Left renal pelvis (tissue), 4 donors: Measurements from ENCODE around the gene FLCN. TPM values are rescaled to one million over a fixed set of nuclear protein-coding genes. Genes with fewer than 3 reads are reported as not detected.

Source experiments
- DNase-seq, 4 donors: peaks; one replicate each; pipeline ENCODE4 v3.0.0-alpha.2; 2013; ENCODE audit warnings: low read depth in 4 of 4, low spot score in 3 of 4
- polyA plus RNA-seq, 4 donors: library from polyadenylated mRNA; unstranded; fragments of 120-200 nt; gene quantifications; one replicate each; pipeline ENCODE4 v1.2.1, GENCODE V29; 2013; ENCODE audit not compliant: insufficient read length in 4 of 4

FLCN gene
- polyA plus RNA-seq, 4 donors: 16.2 to 53.8 (median 31.8) TPM

- no peak for DNase-seq
Measured at GRCh38 chr17:17239832-17240231, 2.9 kb upstream of the FLCN start.

GRCh38 chr17:17236295-17237025 is 508 bp downstream of the FLCN start:
- peak in 1 of 4 donors; percentile 3 for DNase-seq

GRCh38 chr17:17235212-17236174 is 1.5 kb downstream of the FLCN start:
- DNase-seq: no peak

- DNase-seq: no peak
Measured at GRCh38 chr17:17232303-17232621, 4.7 kb downstream of the FLCN start.

- no peak for DNase-seq
Measured at GRCh38 chr17:17231621-17232302, 5.2 kb downstream of the FLCN start.

GRCh38 chr17:17229416-17230384 is 7.3 kb downstream of the FLCN start:
- no peak for DNase-seq

- no peak for DNase-seq
Measured at GRCh38 chr17:17228521-17229279, 8.3 kb downstream of the FLCN start.

- DNase-seq: no peak
Measured at GRCh38 chr17:17227608-17228520, 9.1 kb downstream of the FLCN start.

GRCh38 chr17:17226451-17227265 is 10.3 kb downstream of the FLCN start:
- DNase-seq: no peak

GRCh38 chr17:17225901-17226300 is 11.1 kb downstream of the FLCN start:
- DNase-seq: no peak

GRCh38 chr17:17224137-17224536 is 12.8 kb downstream of the FLCN start:
- no peak for DNase-seq

GRCh38 chr17:17223736-17224135 is 13.2 kb downstream of the FLCN start:
- DNase-seq: no peak

- DNase-seq: no peak
Measured at GRCh38 chr17:17221329-17221728, 15.6 kb downstream of the FLCN start.

GRCh38 chr17:17220529-17220928 is 16.4 kb downstream of the FLCN start:
- DNase-seq: no peak

- no peak for DNase-seq
Measured at GRCh38 chr17:17217995-17218394, 19.0 kb downstream of the FLCN start.

- DNase-seq: no peak
Measured at GRCh38 chr17:17216776-17217175, 20.2 kb downstream of the FLCN start.

GRCh38 chr17:17216236-17216635 is 20.7 kb downstream of the FLCN start:
- DNase-seq: no peak
